ENCODE measurements around the gene DUSP10. TPM values are rescaled to one million over a fixed set of nuclear protein-coding genes. Genes with fewer than 3 reads are reported as not detected.

Gene DUSP10
- total and polyA plus RNA-seq, 2 of the 13 experiments (the other 11 are each of a cell fraction or from before 2014, with no cell fraction given) = 2.1 to 4.4 TPM

- TF ChIP-seq SP4 (CRISPR knock-in tag; IDR thresholded peaks at IDR 0.05) (no peak), PHF20 (CRISPR knock-in tag; IDR thresholded peaks at IDR 0.05) (no peak)
These were observed 40.9 kb downstream of the DUSP10 start (continued) for GRCh38 chr1:221700948-221701347.

DNA sequence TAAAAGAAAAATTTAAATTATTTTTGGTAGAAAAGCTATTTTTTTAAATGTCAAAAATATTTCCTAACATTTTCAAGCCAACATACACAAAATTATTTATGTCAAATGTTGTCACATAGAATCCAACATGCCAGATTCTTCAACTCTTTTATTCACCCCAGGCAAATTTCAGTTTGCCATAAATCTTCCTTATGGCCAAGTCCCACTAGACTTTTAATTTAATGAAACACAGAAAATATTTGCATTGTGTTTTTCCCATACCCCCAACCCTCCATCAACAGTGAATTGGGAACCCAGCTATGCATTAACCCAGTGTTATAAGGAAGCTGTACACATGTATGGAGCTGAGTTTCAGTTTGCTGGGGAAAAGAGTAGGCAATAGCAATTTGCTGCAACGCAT lies 41.4 kb downstream of the DUSP10 start:
- Histone ChIP-seq H4K20me1 (ENCODE audit: insufficient read depth, low read length) (no peaks in the 10 kb centered on the region), H3K9me3 (ENCODE audit: low read length) (no peaks in the 10 kb centered on the region), H2AFZ (ENCODE audit: low read length) (no peak overlapping the region), H3K79me2 (ENCODE audit: insufficient read depth, low read length) (no peaks in the 10 kb centered on the region), H3K27me3 (ENCODE audit: control insufficient read depth in 1 of 2, insufficient read depth in 2 of 2, low read length in 2 of 2) (no peaks in the 10 kb centered on the region), H3K4me2 (ENCODE audit: low read depth, low read length) (no peak overlapping the region), H3K9ac (ENCODE audit: insufficient read depth, low read depth, low read length) (no peak overlapping the region), H3K36me3 (replicated peaks in 1 of 2; ENCODE audit: control insufficient read depth in 1 of 2, insufficient read depth in 2 of 2, low read length in 2 of 2) (peaks cover 2 to 7% of the 10 kb centered on the region in 2 experiments; a peak in 4 of 5 replicates), H3K4me3 (replicated peaks in 1 of 3; ENCODE audit: insufficient read depth in 1 of 3, low read depth in 2 of 3, low read length in 3 of 3) (no peak overlapping the region), H3K4me1 (ENCODE audit: insufficient read depth, low read length) (peaks cover 9% of the 10 kb centered on the region), H3K27ac (ENCODE audit: extremely low read length, insufficient read depth, low read length) (no peak overlapping the region)
- DNase-seq (ENCODE audit: low spot score) (no peak), FAIRE-seq (no peak), ATAC-seq (no peak)
- intact Hi-C loops (cut with micrococcal nuclease; ENCODE audit: unreplicated experiment) = no loop called here
- BruUV-seq (replicated peaks) = no TSS peak
- ChIA-PET POLR2A (interaction anchor here (1.3 kb wide), 1 partner anchor 41 kb away, joined by 4 read pairs; the partner anchor contains the start of gene DUSP10), CTCF (ENCODE audit: low intra/inter-chr PET ratio, low total read pairs) (no interaction called here)
- WGBS (ENCODE audit: low lambda C conversion rate) = 100% methylated on average over 1 of the region's 1 CpG
- in situ Hi-C loops (cut with HindIII; ENCODE audit: extremely low pct_ligation_motif_present, low pct_unique_long_range_greater_than_20kb) = no loop called here
- TF ChIP-seq ZKSCAN1 (IDR thresholded peaks at IDR 0.05; ENCODE audit: low read length) = no peak
- TF ChIP-seq MATR3 (CRISPR knock-in tag; IDR thresholded peaks at IDR 0.05) = no peak
- TF ChIP-seq, protein P1, sequence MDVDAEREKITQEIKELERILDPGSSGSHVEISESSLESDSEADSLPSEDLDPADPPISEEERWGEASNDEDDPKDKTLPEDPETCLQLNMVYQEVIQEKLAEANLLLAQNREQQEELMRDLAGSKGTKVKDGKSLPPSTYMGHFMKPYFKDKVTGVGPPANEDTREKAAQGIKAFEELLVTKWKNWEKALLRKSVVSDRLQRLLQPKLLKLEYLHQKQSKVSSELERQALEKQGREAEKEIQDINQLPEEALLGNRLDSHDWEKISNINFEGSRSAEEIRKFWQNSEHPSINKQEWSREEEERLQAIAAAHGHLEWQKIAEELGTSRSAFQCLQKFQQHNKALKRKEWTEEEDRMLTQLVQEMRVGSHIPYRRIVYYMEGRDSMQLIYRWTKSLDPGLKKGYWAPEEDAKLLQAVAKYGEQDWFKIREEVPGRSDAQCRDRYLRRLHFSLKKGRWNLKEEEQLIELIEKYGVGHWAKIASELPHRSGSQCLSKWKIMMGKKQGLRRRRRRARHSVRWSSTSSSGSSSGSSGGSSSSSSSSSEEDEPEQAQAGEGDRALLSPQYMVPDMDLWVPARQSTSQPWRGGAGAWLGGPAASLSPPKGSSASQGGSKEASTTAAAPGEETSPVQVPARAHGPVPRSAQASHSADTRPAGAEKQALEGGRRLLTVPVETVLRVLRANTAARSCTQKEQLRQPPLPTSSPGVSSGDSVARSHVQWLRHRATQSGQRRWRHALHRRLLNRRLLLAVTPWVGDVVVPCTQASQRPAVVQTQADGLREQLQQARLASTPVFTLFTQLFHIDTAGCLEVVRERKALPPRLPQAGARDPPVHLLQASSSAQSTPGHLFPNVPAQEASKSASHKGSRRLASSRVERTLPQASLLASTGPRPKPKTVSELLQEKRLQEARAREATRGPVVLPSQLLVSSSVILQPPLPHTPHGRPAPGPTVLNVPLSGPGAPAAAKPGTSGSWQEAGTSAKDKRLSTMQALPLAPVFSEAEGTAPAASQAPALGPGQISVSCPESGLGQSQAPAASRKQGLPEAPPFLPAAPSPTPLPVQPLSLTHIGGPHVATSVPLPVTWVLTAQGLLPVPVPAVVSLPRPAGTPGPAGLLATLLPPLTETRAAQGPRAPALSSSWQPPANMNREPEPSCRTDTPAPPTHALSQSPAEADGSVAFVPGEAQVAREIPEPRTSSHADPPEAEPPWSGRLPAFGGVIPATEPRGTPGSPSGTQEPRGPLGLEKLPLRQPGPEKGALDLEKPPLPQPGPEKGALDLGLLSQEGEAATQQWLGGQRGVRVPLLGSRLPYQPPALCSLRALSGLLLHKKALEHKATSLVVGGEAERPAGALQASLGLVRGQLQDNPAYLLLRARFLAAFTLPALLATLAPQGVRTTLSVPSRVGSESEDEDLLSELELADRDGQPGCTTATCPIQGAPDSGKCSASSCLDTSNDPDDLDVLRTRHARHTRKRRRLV (CRISPR knock-in tag; IDR thresholded peaks at IDR 0.05) = no peak
- no peak for TF ChIP-seq HNRNPUL1 (IDR thresholded peaks at IDR 0.05; ENCODE audit: low read depth, low read length)
- no peak for TF ChIP-seq FOXK1 (CRISPR knock-in tag; IDR thresholded peaks at IDR 0.05; ENCODE audit: borderline replicate concordance, low read depth)
- no peak for TF ChIP-seq ZNF143 (CRISPR knock-in tag; IDR thresholded peaks at IDR 0.05)
- no peak for TF ChIP-seq NR0B2 (CRISPR knock-in tag; IDR thresholded peaks at IDR 0.05)
- TF ChIP-seq HDAC6 (IDR thresholded peaks at IDR 0.05; ENCODE audit: low read depth, low read length) = no peak
- TF ChIP-seq, protein P2, sequence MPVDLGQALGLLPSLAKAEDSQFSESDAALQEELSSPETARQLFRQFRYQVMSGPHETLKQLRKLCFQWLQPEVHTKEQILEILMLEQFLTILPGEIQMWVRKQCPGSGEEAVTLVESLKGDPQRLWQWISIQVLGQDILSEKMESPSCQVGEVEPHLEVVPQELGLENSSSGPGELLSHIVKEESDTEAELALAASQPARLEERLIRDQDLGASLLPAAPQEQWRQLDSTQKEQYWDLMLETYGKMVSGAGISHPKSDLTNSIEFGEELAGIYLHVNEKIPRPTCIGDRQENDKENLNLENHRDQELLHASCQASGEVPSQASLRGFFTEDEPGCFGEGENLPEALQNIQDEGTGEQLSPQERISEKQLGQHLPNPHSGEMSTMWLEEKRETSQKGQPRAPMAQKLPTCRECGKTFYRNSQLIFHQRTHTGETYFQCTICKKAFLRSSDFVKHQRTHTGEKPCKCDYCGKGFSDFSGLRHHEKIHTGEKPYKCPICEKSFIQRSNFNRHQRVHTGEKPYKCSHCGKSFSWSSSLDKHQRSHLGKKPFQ (CRISPR knock-in tag; IDR thresholded peaks at IDR 0.05; ENCODE audit: insufficient replicate concordance) = no peak
- TF ChIP-seq, protein P3, sequence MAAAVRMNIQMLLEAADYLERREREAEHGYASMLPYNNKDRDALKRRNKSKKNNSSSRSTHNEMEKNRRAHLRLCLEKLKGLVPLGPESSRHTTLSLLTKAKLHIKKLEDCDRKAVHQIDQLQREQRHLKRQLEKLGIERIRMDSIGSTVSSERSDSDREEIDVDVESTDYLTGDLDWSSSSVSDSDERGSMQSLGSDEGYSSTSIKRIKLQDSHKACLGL (CRISPR knock-in tag; IDR thresholded peaks at IDR 0.05) = no peak
- TF ChIP-seq ZNF709 (CRISPR knock-in tag; IDR thresholded peaks at IDR 0.05) = no peak
- TF ChIP-seq ZNF570 (CRISPR knock-in tag; IDR thresholded peaks at IDR 0.05; ENCODE audit: borderline replicate concordance) = no peak
